PC-9 (cell line): ENCODE data around the gene MFSD12. TPM values are rescaled to one million over a fixed set of nuclear protein-coding genes. Genes with fewer than 3 reads are reported as not detected.

Experiments used
- BruUV-seq: library from RNA; stranded (reverse); fragments of 400-500 nt; replicated peaks from 2 replicates; lab custom pipeline; 2021; lab: Mats Ljungman, UMichigan
- CTCF ChIA-PET: fragments of 300-600 bp; sonication (Branson Sonifier 250); formaldehyde crosslinking; loops from one replicate; lab custom pipeline; 2022; ENCODE audit warnings: antibody characterized with exemption; lab: Charles Lee
- POLR2A ChIA-PET: fragments of 300-600 bp; sonication (Branson Sonifier 250); formaldehyde crosslinking; loops from one replicate; lab custom pipeline; 2022; ENCODE audit warnings: antibody characterized with exemption; ENCODE audit not compliant: unreplicated experiment; lab: Charles Lee
- DNase-seq, 2 experiments: peaks; one replicate each; pipeline versions ENCODE4 v3.0.0 to v3.0.0-alpha.2; 2015 to 2022; ENCODE audit warnings: mixed read lengths in 1 of 2
- H2AFZ ChIP-seq: fragments of 200-600 bp; sonication (generic); 2 replicates; pipeline ENCODE4 v1.8.1; 2017; ENCODE audit warnings: antibody characterized with exemption
- H3F3A ChIP-seq: fragments of 200-600 bp; sonication (generic); 2 replicates; pipeline ENCODE4 v1.8.1; 2017; ENCODE audit warnings: antibody characterized with exemption, mild to moderate bottlenecking, low read depth; ENCODE audit not compliant: insufficient read depth
- H3K27ac ChIP-seq: fragments of 200-600 bp; sonication (generic); 2 replicates; pipeline ENCODE4 v1.6.1; 2016; ENCODE audit warnings: mixed run types
- H3K27me3 ChIP-seq: fragments of 200-600 bp; sonication (generic); 2 replicates; pipeline ENCODE4 v1.6.1; 2016; ENCODE audit warnings: low read depth, mixed run types; ENCODE audit not compliant: insufficient read depth
- H3K36me3 ChIP-seq: fragments of 200-600 bp; sonication (generic); 2 replicates; pipeline ENCODE4 v1.6.1; 2016; ENCODE audit warnings: low read depth, mixed run types
- H3K4me1 ChIP-seq: fragments of 200-600 bp; sonication (generic); replicated peaks from 2 replicates; pipeline ENCODE4 v1.6.1; 2016; ENCODE audit warnings: mixed run types; ENCODE audit not compliant: insufficient read depth
- H3K4me2 ChIP-seq: fragments of 200-600 bp; sonication (generic); 2 replicates; pipeline ENCODE4 v1.6.1; 2017; ENCODE audit warnings: mixed run types
- H3K4me3 ChIP-seq: fragments of 200-600 bp; sonication (generic); 2 replicates; pipeline ENCODE4 v1.6.1; 2016; ENCODE audit warnings: mixed run types
- H3K79me2 ChIP-seq: fragments of 200-600 bp; sonication (generic); 2 replicates; pipeline ENCODE4 v1.6.1; 2017; ENCODE audit warnings: low read depth, mixed run types
- H3K9me2 ChIP-seq: fragments of 200-600 bp; sonication (generic); 2 replicates; pipeline ENCODE4 v1.8.1; 2017; ENCODE audit warnings: mild to moderate bottlenecking; ENCODE audit not compliant: insufficient read depth
- H3K9me3 ChIP-seq: fragments of 200-600 bp; sonication (generic); 2 replicates; pipeline ENCODE4 v1.8.1; 2016; ENCODE audit warnings: low read depth; ENCODE audit not compliant: insufficient read depth
- H4K20me1 ChIP-seq: fragments of 200-600 bp; sonication (generic); 2 replicates; pipeline ENCODE4 v1.8.1; 2017; ENCODE audit not compliant: insufficient read depth
- EZH2 ChIP-seq: fragments of 200-600 bp; sonication (generic); IDR thresholded peaks from 2 replicates; pipeline ENCODE4 v1.8.0; 2017; ENCODE audit warnings: antibody characterized with exemption, low read depth
- intact Hi-C: fragments of 100-400 bp; cut with micrococcal nuclease; formaldehyde crosslinking; loops from one replicate; pipeline ENCODE4 v1.10.0; 2022; ENCODE audit not compliant: unreplicated experiment
- total RNA-seq: library from RNA; stranded (reverse); gene quantifications from 2 replicates; pipeline ENCODE4 v1.2.3, GENCODE V29; 2021
- TF ChIP-seq, protein P1 (sequence below): fragments of 200-600 bp; sonication (generic); conservative IDR thresholded peaks from 2 replicates; pipeline ENCODE4 v1.6.1; 2017; ENCODE audit warnings: mixed run types, antibody characterized with exemption, mild to moderate bottlenecking, moderate library complexity

The MFSD12 gene
- total RNA-seq, 1 experiment from 2014 or later, result 70.0 TPM

DNA sequence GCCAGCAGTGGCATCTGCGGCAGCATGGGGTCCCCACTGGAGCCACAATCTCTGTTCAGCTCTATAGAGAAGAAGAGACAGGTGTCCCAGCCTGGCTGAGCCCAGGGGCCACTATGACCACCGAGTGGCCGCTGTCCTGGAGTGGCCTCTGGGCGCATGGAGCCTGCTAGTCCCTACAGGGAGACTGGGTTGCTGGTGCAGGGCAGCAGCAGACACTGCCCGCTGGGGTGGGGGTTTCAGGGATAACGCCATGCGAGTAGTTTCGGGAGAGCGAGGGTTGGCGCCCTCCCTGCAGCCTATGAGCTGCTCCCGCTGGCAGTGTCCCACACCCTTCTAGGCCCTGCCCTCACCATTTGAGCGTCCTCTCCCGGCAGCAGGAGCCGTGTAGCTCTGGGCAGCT lies 29.3 kb downstream of the MFSD12 start:
- Histone ChIP-seq H4K20me1 (no peaks in the 10 kb centered on the region), H3K4me3 (no peak overlapping the region), H3F3A (no peaks in the 10 kb centered on the region), H2AFZ (no peak overlapping the region), H3K9me2 (no peaks in the 10 kb centered on the region), H3K4me2 (no peak overlapping the region), H3K9me3 (no peaks in the 10 kb centered on the region), H3K36me3 (no peaks in the 10 kb centered on the region), H3K27me3 (no peaks in the 10 kb centered on the region), H3K79me2 (no peaks in the 10 kb centered on the region), H3K27ac (no peak overlapping the region), H3K4me1 (no peaks in the 10 kb centered on the region)
- ChIA-PET POLR2A (no interaction called here), CTCF (no interaction called here)
- intact Hi-C loops, result no loop called here
- no TSS peak for BruUV-seq
- no peak for DNase-seq
- TF ChIP-seq, protein P1, sequence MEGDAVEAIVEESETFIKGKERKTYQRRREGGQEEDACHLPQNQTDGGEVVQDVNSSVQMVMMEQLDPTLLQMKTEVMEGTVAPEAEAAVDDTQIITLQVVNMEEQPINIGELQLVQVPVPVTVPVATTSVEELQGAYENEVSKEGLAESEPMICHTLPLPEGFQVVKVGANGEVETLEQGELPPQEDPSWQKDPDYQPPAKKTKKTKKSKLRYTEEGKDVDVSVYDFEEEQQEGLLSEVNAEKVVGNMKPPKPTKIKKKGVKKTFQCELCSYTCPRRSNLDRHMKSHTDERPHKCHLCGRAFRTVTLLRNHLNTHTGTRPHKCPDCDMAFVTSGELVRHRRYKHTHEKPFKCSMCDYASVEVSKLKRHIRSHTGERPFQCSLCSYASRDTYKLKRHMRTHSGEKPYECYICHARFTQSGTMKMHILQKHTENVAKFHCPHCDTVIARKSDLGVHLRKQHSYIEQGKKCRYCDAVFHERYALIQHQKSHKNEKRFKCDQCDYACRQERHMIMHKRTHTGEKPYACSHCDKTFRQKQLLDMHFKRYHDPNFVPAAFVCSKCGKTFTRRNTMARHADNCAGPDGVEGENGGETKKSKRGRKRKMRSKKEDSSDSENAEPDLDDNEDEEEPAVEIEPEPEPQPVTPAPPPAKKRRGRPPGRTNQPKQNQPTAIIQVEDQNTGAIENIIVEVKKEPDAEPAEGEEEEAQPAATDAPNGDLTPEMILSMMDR, result no peak
- TF ChIP-seq EZH2, result no peak

- ChIA-PET POLR2A (no interaction called here), CTCF (no interaction called here)
- Histone ChIP-seq H3K9me2 (no peaks in the 10 kb centered on the region), H3K9me3 (no peaks in the 10 kb centered on the region), H3K27me3 (no peaks in the 10 kb centered on the region), H4K20me1 (no peaks in the 10 kb centered on the region), H3K4me1 (no peaks in the 10 kb centered on the region), H2AFZ (no peak overlapping the region), H3K4me2 (no peak overlapping the region), H3K4me3 (no peak overlapping the region), H3F3A (no peaks in the 10 kb centered on the region), H3K36me3 (no peaks in the 10 kb centered on the region), H3K79me2 (no peaks in the 10 kb centered on the region), H3K27ac (no peak overlapping the region)
- no TSS peak for BruUV-seq
- intact Hi-C loops, result no loop called here
- TF ChIP-seq, protein P1, result no peak
- no peak for TF ChIP-seq EZH2
- DNase-seq, result no peak
These were observed 30.0 kb downstream of the MFSD12 start for GRCh38 chr19:3527238-3527910.

DNA sequence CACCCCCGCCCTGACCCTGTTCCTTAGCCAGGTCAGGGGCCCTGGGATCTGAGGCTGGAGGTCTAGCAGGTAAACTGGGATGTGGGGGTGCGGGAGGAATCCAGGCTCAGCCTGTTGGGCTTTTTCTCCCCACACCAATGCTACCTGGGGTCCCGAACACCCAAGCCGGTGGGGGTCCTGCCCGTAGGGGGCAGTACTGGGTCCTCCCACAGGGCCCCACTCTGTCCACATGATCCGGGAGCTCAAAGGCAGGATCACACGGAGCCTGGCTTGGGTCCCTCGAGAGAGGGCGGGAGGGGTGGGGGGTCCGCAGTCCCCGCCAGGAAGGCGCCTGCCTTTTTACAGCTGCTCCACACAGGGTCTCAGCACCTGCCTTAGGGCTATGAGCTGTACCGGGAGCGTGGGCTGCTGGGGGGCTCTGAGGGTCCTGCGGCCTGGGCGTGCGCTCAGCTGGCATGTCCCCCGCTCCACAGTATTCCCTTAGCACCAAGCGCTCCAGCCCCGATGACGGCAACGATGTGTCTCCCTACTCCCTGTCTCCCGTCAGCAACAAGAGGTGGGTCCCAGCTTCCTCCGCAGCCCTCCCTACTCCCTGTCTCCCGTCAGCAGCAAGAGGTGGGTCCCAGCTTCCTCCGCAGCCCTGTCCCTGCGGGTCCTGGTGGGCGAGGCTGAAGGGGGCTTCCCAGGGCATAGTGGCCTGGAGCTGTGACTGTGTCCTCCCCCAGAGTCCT lies 30.7 kb downstream of the MFSD12 start:
- no peaks in the 10 kb centered on the region for H3K4me1 ChIP-seq
- CTCF ChIA-PET, result no interaction called here

More for the DNA sequence above, 30.7 kb downstream of the MFSD12 start:
- H3K36me3 ChIP-seq, result no peaks in the 10 kb centered on the region
- H3K27me3 ChIP-seq, result no peaks in the 10 kb centered on the region
- H3K27ac ChIP-seq, result no peak overlapping the region
- H3K4me3 ChIP-seq, result no peak overlapping the region
- intact Hi-C loops, result no loop called here
- H4K20me1 ChIP-seq, result no peaks in the 10 kb centered on the region
- no peak overlapping the region for H3K4me2 ChIP-seq
- TF ChIP-seq, protein P1, result no peak
- no peak for TF ChIP-seq EZH2
- H3K9me2 ChIP-seq, result no peaks in the 10 kb centered on the region
- H2AFZ ChIP-seq, result no peak overlapping the region
- no peaks in the 10 kb centered on the region for H3K79me2 ChIP-seq
- POLR2A ChIA-PET, result no interaction called here
- no TSS peak for BruUV-seq
- H3K9me3 ChIP-seq, result no peaks in the 10 kb centered on the region
- DNase-seq, result no peak
- no peaks in the 10 kb centered on the region for H3F3A ChIP-seq
